NK-92 (cell line): ENCODE data around the gene PA2G4.
"Not testable (repeated sequence)": the region's sequence is repeated elsewhere in the genome, so short reads cannot be mapped to it uniquely, and the experiment has no call there.

ENCODE experiments used
- DNase-seq: peaks from one replicate; lab custom pipeline; 2025; ENCODE audit not compliant: unreplicated experiment; lab: John Stamatoyannopoulos, UW

The PA2G4 gene

GRCh38 chr12:56152132-56152755, 47.9 kb downstream of the PA2G4 start, which contains the start of gene MYL6B:
TSS of gene MYL6B (plus strand) at chr12:56152587. CDS start at chr12:56153919, 1,332 bp downstream.
- peak; percentile 55 for DNase-seq

- DNase-seq = no peak
Measured at GRCh38 chr12:56152756-56153677, 48.7 kb downstream of the PA2G4 start.

DNA sequence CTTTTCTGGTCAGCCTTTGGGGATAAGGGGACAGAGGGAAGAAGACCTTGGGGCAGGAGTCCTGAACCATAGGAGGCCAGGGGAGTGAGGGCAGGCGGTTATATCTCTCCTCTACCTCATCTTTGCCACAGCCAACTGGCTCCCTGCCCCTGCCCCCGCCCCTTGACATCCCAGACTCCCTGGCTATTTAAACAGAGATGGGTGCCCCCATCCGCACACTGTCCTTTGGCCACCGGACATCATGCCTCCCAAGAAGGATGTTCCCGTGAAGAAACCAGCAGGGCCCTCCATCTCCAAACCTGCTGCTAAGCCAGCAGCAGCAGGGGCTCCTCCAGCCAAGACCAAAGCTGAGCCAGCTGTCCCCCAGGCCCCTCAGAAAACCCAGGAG, 49.3 kb downstream of the PA2G4 start:
- no peak for DNase-seq

- DNase-seq = no peak
Measured at GRCh38 chr12:56154246-56154771, 50.0 kb downstream of the PA2G4 start.

- DNase-seq = no peak
Measured at GRCh38 chr12:56154818-56155217, 50.5 kb downstream of the PA2G4 start.

DNA sequence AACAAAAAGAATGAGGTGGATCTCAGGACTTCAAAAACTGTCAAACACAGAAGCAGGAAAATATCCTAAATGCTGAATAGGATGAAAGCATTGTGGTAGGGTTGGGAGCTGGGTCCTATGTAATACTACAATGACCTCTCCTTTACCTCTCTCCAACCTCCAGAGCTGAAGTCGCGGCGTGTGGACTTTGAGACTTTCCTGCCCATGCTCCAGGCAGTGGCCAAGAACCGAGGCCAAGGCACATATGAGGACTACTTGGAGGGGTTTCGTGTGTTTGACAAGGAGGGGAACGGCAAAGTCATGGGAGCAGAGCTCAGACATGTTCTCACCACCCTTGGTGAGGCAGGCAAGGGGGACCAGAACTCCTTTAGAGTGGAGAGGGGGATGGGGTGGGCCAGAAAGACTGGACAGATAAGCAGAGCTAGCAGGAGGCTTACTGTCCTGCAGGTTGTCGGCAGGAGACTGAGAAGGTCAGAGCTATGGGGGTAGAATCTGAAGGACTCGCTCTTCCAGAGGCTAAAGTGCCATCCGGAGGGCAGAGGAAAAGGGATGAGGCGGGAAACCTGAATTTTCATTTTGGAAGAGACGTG, 51.0 kb downstream of the PA2G4 start:
- DNase-seq = no peak

DNA sequence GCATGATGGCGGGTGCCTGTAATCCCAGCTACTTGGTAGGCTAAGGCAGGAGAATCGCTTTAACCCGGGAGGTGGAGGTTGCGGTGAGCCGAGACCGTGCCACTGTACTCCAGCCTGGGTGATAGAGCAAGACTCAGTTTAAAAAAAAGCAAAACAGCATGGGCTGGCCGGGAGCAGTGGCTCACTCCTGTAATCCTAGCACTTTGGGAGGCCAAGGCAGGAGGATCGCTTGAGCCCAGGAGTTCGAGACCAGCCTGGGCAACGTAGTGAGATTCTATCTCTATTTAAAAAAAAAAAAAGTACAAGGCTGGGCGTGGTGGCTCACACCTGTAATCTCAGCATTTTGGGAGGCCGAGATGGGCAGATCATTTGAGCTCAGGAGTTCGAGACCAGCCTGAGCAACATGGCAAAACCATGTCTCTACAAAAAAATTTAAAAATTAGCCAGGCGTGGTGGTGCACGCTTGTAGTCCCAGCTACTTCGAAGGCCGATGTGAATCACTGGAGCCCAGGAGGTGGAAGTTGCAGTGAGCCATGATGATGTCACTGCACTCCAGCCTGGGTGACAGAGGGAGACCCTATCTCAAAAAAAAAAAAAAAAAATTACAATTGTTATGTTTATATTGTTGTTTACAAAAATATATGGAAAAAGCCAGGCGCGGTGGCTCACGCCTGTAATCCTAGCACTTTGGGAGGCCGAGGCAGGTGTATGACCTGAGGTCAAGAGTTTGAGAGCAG, 52.3 kb downstream of the PA2G4 start:
- DNase-seq = not testable (repeated sequence)

DNA sequence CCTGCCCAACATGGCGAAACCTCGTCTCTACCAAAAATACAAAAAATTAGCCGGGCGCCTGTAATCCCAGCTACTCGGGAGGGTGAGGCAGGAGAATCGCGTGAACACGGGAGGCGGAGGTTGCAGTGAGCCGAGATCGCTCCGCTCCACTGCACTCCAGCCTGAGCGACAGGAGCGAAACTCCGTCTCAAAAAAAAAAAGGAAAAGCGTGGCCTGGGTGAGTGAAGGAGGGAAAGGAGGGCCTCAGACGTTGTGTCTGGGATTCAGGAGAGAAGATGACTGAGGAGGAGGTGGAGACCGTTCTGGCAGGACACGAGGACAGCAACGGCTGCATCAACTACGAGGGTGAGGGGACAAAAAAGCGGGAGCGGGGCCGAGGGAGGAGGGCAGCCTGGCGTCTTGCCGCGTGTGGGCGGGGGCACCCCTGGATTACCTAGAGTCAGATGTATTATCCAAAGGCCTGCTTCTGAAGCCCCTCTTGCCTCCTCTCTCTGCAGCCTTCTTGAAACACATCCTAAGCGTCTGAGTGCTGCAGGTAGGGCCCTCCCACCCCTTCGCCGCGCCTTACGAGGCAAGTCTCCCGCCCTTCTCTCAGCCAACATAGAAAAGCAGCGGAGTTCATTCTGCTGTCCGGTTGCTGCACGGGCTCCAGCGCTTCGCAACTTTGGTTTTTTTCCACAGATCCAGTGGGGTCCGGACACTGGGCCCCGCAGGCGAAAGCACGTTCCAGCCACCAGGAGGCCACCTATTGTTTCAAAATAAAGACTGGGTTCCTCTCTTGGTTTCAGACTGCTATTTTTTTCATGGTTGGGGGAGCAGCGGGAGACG, 53.1 kb downstream of the PA2G4 start:
- no peak for DNase-seq

- DNase-seq = peak; percentile 53
Measured at GRCh38 chr12:56158029-56158925, 53.9 kb downstream of the PA2G4 start, which contains the start of gene MYL6. TSS of gene MYL6 (plus strand) at chr12:56158359. CDS start at chr12:56158402, 43 bp downstream.

DNA sequence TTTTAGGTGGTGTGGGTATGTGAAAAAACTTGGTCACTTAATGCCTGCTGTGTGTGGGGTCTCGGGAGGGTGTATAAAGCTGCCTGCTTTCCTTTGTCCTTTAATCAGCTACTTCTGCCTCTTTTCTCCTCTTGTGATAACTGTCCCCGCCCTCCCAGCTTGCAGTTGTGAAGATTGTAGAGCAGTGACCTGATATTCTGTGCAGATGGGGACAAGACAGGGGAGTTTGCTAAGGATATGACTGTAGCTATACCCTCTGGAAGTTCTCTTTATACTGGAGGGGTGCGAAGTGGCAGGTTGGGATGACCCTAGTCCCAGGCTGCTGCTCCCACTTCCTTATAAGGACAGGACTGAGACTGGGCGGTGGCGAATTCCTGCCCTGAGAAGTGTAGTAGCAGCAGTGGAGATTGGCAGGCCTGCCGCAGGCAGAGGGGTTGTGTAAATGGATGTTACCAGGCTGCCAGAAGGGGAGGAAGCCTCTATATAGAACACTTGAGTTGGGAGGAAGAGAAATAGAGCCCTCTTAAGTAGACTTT, 54.6 kb downstream of the PA2G4 start:
- no peak for DNase-seq

DNA sequence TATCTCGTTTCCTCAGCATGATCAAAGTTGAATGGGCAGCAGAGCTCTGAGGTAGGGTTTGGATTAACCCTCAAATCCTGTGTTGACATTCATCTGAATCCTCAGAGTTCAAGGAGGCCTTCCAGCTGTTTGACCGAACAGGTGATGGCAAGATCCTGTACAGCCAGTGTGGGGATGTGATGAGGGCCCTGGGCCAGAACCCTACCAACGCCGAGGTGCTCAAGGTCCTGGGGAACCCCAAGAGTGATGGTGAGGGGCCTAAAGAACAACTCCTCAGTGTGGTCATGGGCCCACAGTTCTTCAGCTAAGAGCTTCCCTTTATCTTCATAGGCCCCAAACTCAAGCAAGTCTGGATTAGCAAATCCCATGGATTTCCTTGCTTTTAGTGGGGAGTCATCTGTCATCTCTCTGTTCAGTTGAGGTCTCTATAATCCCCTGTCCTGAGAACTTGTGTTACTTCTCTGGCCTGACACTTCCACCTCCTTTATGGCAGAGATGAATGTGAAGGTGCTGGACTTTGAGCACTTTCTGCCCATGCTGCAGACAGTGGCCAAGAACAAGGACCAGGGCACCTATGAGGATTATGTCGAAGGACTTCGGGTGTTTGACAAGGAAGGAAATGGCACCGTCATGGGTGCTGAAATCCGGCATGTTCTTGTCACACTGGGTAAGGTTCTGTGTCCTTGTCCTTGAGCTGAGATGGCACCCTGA, 55.3 kb downstream of the PA2G4 start:
- no peak for DNase-seq

- no peak for DNase-seq
Measured at GRCh38 chr12:56160193-56160763, 55.9 kb downstream of the PA2G4 start.

DNA sequence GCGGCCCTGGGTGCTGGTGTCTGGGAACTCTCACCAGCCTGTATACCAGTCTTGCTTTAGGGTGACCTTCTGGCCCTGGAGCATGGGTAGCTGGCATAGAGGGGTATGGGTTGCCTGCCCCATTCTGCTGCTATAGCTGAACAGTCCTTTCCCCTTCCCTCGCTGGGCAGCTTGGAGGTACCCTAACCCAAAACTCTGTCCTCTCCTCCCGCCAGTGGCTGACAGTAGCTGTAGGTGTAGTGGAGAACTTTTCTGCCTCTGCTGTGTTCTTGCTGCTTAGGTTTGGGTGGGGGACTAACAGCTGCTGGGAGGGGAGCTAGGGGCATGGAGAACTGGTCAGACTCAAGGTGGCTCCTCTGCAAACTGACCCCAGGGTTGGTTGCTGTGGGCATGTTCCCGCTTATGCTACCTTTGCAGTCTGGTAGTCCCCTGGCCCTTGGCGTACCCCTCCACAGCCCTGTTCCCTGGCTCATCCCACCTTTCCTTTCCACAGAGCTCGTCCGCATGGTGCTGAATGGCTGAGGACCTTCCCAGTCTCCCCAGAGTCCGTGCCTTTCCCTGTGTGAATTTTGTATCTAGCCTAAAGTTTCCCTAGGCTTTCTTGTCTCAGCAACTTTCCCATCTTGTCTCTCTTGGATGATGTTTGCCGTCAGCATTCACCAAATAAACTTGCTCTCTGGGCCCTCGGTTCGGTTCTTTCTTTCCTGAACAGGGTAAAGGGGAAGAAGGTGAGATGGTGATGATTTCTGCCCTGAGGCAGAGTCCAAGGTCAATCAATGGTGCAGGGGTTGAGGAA, 56.7 kb downstream of the PA2G4 start:
- no peak for DNase-seq

- no peak for DNase-seq
Measured at GRCh38 chr12:56161690-56162351, 57.5 kb downstream of the PA2G4 start.

DNA sequence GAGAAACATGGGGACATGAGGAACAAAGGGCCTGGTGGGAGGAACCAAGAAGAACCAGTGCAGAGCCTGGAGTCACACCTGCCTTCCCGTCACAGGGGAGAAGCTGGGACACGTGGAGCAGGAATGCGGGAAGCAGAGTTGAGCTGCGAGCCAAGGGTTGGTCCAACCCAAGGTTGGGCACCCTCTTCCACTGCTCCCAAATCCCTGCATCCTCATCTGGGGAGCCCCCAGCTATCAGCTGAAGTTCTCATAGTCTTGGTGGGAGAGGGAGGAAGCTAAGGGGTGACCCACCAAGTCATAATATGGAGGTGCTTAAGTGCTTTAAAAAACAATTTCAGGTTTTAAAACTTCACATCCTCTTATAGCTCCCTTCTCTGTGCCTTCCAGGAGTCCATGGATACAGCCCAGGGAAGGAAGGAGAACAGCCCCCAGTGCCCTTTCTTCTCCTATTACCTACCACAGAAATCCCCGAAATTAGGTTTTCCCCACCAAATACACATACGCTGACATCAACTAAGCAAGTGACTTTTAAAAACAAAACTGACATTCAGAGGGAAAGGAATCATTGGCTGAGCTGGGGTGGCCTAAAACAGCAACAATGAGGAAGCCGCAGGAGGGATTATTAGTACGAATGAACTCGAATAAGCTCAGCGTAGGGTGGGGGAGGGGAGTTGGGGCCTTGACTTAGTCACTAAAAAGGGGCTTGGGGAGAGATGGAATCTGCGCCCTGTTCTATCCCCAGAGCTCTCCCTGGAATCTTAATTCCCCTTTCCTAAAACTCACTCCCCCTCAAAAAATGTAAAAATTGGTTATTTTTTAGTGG, 58.3 kb downstream of the PA2G4 start:
- no peak for DNase-seq
